HEK293 (cell line): ENCODE results near the gene ALG1.
A peak's percentile ranks its signal among the peaks of the same experiment; 100 is the strongest.
"Not testable (repeated sequence)": the region's sequence is repeated elsewhere in the genome, so short reads cannot be mapped to it uniquely, and the experiment has no call there.

Experiments
- CTCF ChIA-PET: fragments of 350-600 bp; formaldehyde crosslinking; extraction: SDS; loops from one replicate; lab custom pipeline; 2021; ENCODE audit warnings: antibody characterized with exemption; lab: Yijun Ruan, JAX
- POLR2A ChIA-PET: fragments of 300-600 bp; formaldehyde crosslinking; extraction: SDS; loops from one replicate; lab custom pipeline; 2020; ENCODE audit warnings: antibody characterized with exemption, inconsistent platforms; lab: Yijun Ruan, JAX
- H3K27ac ChIP-seq: fragments of 200-500 bp; sonication (Bioruptor generic); 2 replicates; pipeline ENCODE4 v1.5.1; 2014; ENCODE audit warnings: low read depth, low read length, control low read depth, inconsistent platforms; ENCODE audit errors: extremely low read depth
- H3K36me3 ChIP-seq, 2 experiments: fragments of 200-500 bp in 1 of 2; sonication (Bioruptor generic) in 1 of 2; 1 replicate in 1 of 2; 2 replicates in 1 of 2; pipeline ENCODE4 v1.5.1; 2014 to 2017; ENCODE audit warnings: inconsistent platforms in 2 of 2, low read length in 2 of 2; ENCODE audit not compliant: control insufficient read depth in 2 of 2, insufficient read depth in 1 of 2
- H3K4me1 ChIP-seq: fragments of 200-500 bp; sonication (Bioruptor generic); 2 replicates; pipeline ENCODE4 v1.5.1; 2014; ENCODE audit warnings: mild to moderate bottlenecking, low read length, inconsistent platforms; ENCODE audit not compliant: control insufficient read depth, insufficient read depth
- H3K4me3 ChIP-seq: 2 replicates; pipeline ENCODE4 v1.5.1; 2011; ENCODE audit warnings: low read depth, mild to moderate bottlenecking, control low read depth, low read length, moderate library complexity
- H3K9me3 ChIP-seq: fragments of 200-500 bp; sonication (Bioruptor generic); 2 replicates; pipeline ENCODE4 v1.5.1; 2014; ENCODE audit warnings: low read depth, low read length, inconsistent platforms; ENCODE audit not compliant: control insufficient read depth, insufficient read depth
- REST ChIP-seq: fragments of 450-650 bp; formaldehyde crosslinking; IDR thresholded peaks from 2 replicates; pipeline ENCODE4 v1.5.1; 2016; ENCODE audit warnings: missing biosample characterization, missing genetic modification characterization

The ALG1 gene

GRCh38 chr16:5088086-5088790 lies 16.6 kb downstream of the ALG1 start:
- H3K9me3 ChIP-seq, H3K4me3 ChIP-seq, H3K4me1 ChIP-seq, H3K27ac ChIP-seq, CTCF ChIA-PET: not testable (repeated sequence)
- H3K36me3 ChIP-seq, result peaks cover 0 to 32% of the 10 kb centered on the region in 2 experiments; a peak in 2 of 3 replicates
- POLR2A ChIA-PET, result interaction anchor here (0.7 kb wide), 1 partner anchor 166 kb away, joined by 5 read pairs; no protein-coding TSS in a partner anchor

- H3K4me1 ChIP-seq, CTCF ChIA-PET, H3K27ac ChIP-seq, POLR2A ChIA-PET, H3K9me3 ChIP-seq, H3K4me3 ChIP-seq: not testable (repeated sequence)
- peaks cover 0 to 32% of the 10 kb centered on the region in 2 experiments; a peak in 2 of 3 replicates for H3K36me3 ChIP-seq
Measured at GRCh38 chr16:5088936-5089335, 17.3 kb downstream of the ALG1 start.

GRCh38 chr16:5089911-5090555 lies 18.4 kb downstream of the ALG1 start:
- CTCF ChIA-PET, H3K4me3 ChIP-seq, H3K27ac ChIP-seq, H3K4me1 ChIP-seq, H3K9me3 ChIP-seq, POLR2A ChIA-PET: not testable (repeated sequence)
- H3K36me3 ChIP-seq, result peaks cover 0 to 30% of the 10 kb centered on the region in 2 experiments; a peak in 2 of 3 replicates

- CTCF ChIA-PET, H3K9me3 ChIP-seq, H3K27ac ChIP-seq, H3K4me1 ChIP-seq, POLR2A ChIA-PET, H3K4me3 ChIP-seq: not testable (repeated sequence)
- peaks cover 0 to 25% of the 10 kb centered on the region in 2 experiments; a peak in 2 of 3 replicates for H3K36me3 ChIP-seq
Measured at GRCh38 chr16:5090592-5090991, 18.9 kb downstream of the ALG1 start.

- H3K4me3 ChIP-seq, H3K9me3 ChIP-seq, H3K27ac ChIP-seq, H3K4me1 ChIP-seq, POLR2A ChIA-PET: not testable (repeated sequence)
- CTCF ChIA-PET, result interaction anchor here (0.7 to 1.4 kb wide), 4 partner anchors 35 to 397 kb away, joined by 3 to 7 read pairs (median 4); no protein-coding TSS in a partner anchor
- H3K36me3 ChIP-seq, result peaks cover 0 to 21% of the 10 kb centered on the region in 2 experiments; a peak in 2 of 3 replicates
Measured at GRCh38 chr16:5093081-5093480, 21.4 kb downstream of the ALG1 start.

- H3K4me1 ChIP-seq, CTCF ChIA-PET, H3K4me3 ChIP-seq, H3K9me3 ChIP-seq, H3K27ac ChIP-seq, POLR2A ChIA-PET: not testable (repeated sequence)
- peaks cover 0 to 16% of the 10 kb centered on the region in 2 experiments; a peak in 2 of 3 replicates for H3K36me3 ChIP-seq
Measured at GRCh38 chr16:5093746-5094145, 22.1 kb downstream of the ALG1 start.

GRCh38 chr16:5095145-5095830 lies 23.6 kb downstream of the ALG1 start:
- H3K36me3 ChIP-seq, result peaks cover 0 to 10% of the 10 kb centered on the region in 2 experiments; a peak in 2 of 3 replicates
- CTCF ChIA-PET, H3K9me3 ChIP-seq: not testable (repeated sequence)
- peak; percentile 45; the same call in 1 of the 2 replicates for TF ChIP-seq REST (tag by site-specific recombination)
- TF ChIP-seq, all 188 proteins: peak for 1; not testable (repeated sequence) for 187
- H3K4me1 ChIP-seq, H3K4me3 ChIP-seq, H3K27ac ChIP-seq, POLR2A ChIA-PET: not testable (repeated sequence)
